CD4-positive, alpha-beta T cell treated with Interleukin-17A for 1 hour (primary cell): ENCODE data around the gene RNU6-1.

Experiments used
- DNase-seq: peaks from one replicate; pipeline ENCODE4 v3.0.0-alpha.2; 2020

Gene RNU6-1

DNA sequence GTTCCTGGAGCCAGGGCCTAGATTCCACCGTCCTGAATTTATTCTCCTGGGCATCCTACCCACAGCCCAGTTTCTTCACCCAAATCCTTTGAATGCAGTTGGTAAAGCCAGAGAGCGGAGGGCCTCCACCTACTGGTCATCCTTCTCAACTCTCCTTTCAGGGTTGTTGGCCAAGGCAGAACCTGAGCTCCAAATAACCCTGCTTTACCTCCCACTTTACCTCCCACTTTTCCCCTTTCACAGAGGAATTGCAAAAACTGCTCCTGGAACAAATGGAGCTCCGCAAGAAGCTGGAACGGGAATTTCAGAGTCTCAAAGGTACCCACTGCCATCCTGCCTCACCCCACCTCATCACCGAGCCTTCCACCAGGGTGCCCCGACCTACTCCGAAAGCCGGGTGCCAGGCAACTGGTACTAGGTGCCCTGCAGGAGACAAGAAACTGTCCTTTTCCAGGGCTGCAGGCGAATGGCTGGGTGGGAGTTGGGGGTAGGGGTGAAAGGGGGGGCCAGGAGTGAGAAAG, 7.8 kb downstream of the RNU6-1 start:
- no peak for DNase-seq

DNA sequence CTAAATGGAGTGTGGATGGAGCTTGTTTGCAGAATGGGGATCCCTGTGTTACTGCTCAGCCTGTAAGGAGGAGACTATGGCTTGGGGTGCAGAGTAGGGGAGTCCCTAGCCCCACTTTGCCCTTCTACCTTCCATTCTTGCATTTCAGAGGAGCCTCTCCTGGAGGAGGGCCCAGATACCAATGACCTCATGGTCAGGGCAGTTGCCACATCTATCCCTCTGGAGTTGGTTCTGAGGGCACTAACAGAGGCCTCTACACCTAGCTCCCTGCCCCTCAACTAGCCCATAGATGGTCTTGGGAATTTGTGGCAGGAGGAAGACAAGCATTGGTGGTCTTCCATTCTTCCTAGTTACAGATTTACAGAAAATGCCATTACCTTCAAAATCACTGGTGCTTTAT, 8.5 kb downstream of the RNU6-1 start:
- no peak for DNase-seq

DNA sequence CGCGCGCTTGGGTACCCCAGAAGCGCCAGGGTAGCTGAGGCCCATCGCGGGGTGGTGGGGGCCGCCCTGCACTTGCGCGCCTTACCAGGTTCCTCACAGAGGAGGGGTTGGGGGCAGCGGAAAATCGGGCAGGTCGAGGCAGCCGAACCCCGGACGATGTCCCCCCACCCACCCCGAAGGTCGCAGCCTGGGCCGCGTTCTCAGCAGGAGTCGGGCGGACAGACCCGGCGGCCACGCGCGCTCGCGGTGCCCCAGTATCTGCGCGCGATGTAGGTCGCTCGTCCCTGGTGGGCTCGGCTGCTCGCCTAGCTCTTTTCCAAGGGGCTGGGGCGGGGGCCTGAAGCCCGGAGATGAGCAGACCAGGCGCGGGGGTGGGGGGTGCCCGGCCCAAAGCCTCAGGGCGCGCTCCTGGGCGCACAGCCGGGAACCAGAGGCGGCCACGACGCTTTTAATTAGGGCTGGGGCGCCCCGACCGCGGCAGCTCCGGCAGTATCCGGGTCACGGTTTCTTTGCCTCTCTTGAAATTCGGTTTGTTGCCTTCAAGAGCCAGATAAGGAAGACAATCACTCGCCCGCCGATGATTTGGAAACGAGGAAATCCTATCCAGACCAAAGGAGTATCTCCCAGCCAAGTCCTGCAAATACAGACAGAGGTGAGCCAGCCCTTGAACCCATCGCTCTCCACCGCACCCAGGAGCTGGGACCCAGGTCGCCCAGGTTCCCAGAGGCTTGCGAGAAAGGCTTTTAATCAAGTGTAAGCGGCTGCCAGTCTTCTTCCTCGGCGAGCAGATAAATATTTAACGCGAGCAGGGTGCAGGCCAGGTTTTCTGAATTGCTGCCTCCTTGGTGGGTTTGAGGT, 10.0 kb downstream of the RNU6-1 start:
- DNase-seq = no peak

DNA sequence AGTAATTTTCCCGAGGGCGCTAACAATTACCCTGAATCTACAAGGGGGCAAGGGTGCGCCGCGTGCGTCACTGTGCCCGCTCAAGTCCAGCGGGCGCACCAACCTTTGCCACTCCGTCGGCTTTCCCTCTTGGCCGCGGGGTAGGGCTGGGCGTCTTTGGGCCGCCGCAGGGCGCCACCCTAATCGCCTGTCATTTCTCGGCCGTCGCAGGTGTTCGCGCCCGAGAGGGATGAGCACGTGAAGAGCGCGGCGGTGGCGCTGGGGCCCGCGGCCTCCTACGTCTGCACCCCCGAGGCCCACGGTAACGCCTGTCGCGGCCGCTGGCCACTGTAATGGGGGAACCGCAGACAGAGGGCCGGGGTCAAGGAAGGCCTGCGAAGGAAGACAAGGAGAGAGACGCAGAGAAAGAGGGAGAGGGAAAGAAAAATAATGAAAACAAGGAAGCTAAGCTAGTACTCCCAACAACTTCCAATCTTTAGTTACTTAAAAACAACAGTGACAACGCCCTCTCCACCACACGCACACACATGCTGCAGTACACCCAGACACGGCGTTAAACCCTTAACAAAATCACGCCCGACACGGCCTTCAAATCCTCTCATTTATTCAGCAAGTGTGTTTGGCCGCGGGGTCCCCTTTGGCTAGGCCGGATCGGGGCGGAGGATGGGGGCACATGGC, 10.7 kb downstream of the RNU6-1 start:
- DNase-seq = no peak

DNA sequence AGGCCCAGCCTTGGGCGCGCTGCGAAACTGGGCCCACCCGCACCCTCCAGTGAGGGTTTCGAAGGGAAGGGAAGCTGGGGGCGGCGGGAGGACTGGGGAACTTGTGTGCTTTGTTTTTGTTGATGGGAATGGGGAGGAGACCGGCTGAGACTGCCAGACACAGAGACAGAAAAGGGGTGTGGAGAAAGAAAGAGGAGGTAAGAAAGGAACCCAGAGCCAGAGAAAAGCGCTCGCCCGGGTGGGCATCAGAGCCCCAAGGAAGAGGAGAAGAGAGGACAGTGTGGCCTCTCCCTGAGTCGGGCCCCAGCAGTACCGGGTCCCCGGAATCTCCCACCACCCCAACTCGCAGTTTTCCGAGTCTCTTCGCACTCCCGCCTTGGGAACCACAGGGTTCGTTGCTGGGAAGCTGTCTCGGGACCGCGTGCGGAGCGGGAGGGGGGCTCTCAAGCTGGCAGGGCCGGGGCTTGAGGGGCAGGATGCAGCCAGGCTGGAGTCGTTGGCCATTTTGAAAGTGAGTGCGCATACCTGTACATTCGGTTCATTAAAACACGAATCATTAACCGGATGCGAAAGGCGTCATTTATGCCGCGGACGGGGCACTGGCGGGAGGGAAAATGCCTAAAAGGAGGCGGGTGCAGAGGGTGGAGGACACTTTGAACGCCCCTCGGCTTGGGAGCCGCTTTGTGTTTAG, 11.4 kb downstream of the RNU6-1 start:
- no peak for DNase-seq

DNA sequence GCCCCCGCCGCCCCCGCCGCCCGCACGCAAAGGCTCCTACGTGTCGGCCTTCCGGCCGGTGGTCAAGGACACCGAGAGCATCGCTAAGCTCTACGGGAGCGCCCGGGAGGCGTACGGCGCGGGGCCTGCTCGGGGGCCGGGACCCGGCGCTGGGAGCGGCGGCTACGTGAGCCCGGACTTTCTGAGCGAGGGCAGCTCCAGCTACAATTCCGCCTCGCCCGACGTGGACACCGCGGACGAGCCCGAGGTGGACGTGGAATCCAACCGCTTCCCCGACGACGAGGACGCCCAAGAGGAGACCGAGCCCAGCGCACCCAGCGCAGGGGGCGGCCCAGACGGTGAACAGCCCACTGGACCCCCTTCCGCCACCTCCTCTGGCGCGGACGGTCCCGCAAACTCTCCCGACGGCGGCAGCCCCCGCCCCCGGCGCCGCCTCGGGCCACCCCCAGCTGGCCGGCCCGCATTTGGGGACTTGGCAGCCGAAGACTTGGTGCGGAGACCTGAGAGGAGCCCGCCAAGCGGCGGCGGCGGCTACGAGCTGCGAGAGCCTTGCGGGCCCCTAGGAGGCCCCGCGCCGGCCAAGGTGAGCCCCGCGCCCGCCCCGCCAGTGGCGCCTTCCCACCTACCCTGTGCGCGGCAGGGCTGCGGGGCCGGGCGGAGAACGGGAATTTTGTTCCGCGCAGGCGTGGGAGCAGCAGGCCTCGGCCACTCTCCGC, 12.1 kb downstream of the RNU6-1 start:
- no peak for DNase-seq

DNA sequence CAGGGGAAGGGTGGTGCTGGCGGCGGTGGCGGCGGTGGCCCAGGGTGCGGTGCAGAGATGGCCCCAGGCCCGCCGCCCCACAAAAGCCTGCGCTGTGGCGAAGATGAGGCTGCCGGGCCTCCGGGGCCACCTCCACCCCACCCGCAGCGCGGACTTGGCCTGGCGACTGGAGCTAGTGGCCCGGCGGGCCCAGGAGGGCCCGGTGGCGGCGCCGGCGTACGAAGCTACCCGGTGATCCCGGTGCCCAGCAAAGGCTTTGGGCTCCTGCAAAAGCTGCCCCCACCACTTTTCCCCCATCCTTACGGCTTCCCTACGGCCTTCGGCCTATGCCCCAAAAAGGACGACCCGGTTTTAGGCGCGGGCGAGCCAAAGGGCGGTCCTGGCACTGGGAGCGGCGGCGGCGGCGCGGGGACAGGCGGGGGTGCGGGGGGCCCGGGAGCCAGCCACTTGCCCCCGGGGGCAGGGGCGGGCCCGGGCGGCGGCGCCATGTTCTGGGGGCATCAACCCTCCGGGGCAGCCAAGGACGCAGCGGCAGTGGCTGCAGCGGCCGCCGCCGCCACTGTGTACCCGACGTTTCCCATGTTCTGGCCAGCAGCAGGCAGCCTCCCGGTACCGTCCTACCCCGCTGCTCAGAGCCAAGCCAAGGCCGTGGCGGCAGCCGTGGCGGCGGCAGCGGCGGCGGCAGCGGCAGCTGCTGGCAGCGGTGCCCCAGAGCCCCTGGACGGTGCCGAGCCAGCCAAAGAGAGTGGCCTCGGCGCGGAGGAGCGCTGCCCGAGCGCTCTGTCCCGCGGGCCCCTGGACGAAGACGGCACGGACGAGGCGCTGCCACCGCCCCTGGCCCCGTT, 12.9 kb downstream of the RNU6-1 start:
- DNase-seq = no peak

DNA sequence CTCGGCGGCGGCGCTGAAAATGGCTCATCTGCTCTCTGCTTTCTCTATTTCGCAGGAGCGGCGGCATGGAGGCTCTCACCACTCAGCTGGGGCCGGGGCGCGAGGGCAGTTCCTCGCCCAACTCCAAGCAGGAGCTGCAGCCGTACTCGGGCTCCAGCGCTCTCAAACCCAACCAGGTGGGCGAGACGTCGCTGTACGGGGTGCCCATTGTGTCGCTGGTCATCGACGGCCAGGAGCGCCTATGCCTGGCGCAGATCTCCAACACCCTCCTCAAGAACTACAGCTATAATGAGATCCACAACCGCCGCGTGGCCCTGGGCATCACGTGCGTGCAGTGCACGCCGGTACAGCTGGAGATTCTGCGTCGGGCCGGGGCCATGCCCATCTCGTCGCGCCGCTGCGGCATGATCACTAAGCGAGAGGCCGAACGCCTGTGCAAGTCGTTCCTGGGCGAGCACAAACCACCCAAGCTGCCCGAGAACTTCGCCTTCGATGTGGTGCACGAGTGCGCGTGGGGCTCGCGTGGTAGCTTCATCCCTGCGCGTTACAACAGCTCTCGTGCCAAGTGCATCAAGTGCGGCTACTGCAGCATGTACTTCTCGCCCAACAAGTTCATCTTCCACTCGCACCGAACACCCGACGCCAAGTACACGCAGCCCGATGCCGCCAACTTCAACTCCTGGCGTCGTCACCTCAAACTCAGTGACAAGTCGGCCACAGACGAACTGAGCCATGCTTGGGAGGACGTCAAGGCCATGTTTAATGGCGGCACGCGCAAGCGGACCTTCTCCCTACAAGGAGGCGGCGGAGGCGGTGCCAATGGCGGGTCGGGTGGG, 13.7 kb downstream of the RNU6-1 start:
- no peak for DNase-seq

DNA sequence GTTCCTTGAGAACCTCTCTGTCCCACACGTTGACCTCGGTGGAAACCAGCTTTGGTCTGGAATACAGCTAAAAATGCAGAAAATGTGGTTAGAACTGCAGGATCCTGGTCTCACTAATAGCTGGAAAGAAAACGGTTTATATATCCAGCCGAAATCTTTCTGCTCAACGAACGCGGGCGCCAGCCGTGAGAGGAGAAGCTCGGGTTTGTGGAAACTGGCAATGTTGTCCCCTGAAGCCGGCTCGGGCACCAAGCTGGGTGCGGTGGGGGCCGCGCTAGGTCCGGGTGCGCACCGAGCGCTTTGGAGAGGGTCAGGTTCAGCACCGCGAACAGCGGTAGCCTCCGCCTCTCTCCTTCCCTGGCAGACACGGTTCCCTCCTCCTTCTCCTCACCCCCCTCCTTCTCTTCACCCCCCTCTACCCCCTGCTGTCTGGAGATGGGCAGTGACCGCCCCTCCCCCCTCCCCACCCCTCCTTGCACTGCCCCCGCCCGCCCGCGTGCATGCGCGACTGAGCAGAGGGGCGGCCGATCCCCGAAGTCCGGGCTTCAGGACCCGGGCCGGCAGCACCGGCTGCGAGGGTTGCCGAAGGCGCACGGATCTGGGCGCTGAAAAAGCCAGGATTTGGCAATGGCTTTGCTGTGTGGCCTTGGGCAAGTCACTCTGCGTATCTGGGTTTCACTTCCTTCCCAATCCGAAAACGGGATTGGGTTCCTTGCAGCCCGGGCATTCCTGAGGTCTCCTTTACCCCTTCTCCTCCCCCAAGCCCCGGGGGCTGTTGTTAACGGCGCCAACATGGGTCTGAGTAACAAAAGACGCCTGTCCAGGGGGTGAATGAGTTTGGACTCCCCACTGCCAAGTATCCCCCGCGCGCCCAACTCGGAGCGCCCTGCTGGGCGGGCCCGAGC, 14.6 kb downstream of the RNU6-1 start, which contains the start of gene SKOR1:
Gene SKOR1, plus strand, starts transcription at position 534 of the 905 bp plus-strand sequence. Its CDS starts 94 bp downstream, at position 628.
- no peak for DNase-seq

DNA sequence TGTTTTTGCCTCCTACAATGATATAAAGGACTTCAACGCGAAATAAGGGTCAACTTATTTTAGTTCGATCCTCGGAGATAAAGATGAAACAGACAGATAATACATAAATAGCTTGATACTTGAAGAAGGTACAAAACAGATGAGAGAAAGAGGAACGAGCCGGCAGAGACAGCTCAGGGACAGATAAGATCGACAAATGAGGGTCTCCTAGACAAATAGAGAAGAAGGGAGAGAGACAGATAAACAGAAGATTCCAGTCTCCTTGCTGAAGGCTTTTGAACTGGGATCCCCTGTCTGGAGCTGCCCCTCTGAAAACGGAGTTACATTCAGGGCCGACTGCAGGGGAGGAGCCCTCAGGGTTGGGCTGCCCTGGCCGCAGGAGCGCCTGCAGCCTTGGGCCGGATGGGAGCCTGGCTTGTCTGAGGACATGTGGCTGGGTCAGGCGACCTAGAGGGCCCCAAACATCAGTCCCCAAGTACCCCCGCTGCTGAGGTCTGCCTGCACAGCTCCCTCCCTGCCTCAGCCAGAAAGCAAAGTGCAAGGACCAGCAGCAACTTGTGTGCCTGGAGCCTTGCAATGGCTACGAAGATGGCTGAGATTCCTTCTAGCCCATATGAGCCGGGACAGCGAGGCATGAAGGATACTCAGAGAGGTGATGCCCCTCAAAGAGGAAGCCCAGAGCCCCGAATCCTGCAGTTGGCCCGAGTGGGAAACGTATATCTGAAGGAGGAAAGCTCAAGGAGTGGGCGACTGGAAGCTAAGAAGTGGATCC, 15.5 kb downstream of the RNU6-1 start:
- DNase-seq = no peak

DNA sequence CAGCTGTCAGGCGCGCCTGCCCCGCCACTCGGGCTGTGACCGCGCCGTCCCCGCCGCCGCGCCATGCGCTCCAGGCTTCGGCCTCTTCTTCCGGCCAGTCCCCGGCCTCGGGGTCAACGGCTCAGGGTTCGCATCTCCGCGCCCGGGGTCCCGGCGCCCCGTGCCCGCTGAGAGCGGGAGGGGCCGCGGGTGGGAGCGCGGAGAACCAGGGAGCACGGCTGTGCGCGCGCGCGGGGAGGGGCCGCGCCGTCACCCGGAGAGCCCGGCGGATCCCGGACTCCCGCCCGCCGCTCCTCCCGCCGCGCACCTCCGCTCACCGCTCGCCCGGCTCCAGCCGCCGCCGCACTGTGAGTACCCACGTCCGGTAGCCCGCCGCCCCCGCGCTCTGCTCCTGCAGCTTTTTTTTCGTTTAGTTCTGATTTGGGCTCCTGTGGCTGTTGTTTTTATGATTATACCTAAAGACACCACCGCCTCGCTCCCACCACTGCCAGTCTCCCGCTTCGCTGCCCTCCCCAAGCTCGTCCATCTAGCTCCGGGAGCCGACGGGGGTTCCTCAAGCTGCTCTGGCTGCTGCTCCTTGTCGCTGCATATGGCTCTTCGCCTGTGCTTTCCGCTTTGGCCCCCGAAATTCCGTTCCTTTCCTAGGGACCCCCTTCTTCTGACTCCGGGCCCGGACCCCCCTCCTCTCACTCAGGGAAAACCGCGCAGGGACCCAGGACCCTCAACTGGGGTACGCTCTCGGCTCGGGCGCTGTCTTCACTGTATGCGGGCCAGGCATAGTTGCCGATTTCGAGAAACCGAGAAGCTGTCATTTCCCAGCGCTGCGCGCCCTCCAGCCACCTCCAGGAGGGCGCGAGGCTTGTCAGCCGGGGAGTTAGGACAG, 16.3 kb downstream of the RNU6-1 start:
- DNase-seq = no peak

DNA sequence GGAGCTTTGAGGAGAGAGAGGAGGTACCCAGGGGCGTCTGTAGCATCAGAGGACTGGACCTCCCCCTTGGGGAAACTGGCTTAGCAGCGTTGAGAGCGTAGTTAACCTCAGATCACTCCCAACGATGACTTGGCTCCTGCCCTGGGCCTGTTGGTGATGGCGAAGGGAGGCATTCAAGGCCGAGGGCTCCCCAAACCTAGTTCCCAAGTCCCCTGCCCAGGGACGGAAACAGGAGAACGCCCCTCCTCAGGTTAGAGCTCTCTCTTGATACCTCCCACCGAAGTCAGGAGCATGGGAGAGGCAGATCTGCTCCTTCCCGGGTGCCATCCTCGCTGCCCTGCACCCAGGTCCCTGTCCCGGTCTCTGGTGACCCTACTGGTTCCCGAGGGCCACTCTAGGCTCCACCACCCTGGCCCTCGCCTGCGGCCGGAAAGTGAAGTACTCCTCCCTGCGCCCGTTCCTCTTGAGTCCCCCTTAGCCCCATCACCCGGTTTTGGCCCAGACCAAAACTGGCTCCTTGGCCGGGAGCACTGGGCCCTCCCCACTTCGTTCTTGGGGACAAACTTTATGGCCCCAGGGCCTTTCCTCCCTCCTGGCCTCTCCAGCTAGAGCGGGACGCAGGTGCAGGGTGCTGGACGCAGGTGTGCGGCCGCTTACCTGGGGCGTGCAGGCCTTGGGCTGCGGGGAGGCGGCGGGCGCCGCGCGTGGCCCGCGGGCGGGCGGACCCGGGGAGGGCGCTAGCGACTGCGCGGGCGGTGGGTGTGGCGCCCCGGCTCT, 17.1 kb downstream of the RNU6-1 start:
- no peak for DNase-seq

DNA sequence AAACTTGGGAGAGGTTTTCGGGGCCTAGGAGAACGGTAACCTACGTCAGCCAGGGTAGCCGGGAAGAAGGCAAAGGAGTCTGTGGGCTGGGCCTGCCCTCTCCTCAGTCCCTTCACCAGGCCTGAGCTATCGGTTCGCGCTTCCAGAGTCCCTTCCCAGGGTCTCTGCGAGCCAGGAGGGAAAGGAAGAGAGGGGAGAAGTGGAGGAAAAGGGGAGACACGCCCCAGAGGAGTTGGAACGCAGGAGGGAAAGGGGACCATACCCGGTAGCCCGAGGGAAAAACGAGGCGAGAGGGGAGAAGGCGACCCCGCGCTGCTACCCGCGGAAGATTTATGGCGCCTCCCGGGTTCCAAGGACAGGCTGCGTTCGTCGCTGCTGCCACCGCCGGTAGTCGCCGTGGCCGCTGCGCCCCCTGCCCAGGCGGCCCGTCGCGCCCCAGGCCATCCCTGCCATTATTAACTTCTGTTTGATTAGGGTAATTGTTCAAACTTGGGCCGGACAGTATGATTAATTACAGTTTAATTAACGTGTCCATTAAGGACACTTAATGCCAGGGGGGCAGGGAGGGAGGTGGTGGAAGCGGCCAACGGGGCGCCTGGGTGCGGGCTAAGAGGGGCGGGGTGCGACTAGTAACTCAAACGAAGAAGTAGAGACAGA, 17.9 kb downstream of the RNU6-1 start:
- no peak for DNase-seq

DNA sequence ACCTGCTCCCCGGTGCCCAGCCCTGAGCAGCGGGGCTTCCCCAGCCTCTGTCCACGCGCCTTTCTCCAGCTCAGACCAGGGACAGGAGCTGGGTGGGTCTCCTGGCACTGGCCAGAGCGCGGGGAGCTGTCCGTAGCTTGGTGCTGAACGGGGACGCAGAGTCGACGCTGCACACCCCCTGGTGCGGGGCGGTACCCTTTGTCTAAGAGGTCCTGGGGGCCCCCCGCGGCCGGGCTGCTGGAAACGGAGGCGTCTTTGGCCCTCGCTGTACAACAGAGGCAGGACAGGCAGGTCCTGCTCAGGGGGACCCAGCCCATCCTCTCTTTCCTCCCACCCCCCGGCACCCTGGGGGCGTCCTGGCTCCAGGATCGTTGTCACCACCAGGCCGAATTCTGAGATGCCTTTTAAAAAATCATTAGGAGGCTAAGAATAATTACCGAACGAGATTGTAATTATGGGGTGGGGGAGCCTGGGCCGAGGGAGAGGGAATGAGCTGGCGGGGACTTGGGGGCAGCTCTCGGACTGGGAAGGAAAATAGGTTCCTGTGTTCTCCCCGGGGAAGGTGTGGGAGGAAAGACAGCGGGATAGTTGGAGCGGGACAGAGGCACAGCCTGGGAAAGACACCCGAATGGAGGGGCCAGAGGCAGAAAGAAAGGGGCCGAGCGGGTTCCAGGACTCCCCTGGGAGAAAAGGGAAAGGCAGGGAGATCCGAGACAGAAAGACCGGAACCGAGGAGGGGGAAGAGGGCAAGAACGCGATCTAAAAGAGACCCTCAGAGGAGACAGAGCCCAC, 18.7 kb downstream of the RNU6-1 start:
- no peak for DNase-seq

DNA sequence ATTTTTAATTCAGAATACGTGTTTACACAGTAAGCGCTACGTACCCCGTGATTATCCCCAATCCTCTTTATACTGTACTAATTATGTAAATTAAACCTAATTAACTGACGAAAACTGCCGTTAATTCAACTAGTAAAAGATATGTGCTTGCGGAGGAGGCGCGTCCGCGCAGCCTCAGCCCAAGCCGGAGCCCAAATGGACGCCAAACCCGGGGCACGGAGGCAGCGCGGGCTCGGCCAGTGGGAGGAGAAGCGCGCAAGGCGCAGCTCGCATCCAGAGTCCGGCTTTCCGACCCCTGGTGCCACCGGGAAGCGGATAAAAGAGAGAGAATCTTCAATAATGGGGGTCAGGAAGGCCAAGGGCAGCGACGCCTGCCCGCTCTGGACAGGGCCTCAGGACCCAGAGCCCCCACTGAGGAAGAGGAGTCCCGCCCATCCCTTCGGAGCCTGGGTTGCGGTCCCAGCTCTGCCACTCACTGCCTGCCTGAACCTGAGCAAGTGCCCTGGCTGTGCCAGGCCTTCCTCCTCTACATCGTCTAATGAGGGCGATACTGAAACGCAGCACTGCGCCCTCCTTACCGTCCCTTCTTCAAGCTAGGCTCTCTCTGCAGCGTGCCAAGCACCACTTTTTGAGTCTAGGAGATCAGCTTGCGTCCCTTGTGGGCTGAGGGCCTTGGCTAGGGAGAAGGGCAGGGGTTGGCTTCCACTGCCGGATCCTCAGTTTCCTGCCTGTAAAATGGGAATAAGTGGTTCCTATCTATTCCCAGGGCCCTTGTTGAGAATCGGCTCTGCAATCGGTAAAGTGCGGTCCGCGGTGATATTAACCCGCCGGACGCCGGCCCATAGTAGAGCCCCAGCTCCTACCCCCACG, 19.5 kb downstream of the RNU6-1 start:
- no peak for DNase-seq
